ENCODE measurements around the gene PGS1.

DNA sequence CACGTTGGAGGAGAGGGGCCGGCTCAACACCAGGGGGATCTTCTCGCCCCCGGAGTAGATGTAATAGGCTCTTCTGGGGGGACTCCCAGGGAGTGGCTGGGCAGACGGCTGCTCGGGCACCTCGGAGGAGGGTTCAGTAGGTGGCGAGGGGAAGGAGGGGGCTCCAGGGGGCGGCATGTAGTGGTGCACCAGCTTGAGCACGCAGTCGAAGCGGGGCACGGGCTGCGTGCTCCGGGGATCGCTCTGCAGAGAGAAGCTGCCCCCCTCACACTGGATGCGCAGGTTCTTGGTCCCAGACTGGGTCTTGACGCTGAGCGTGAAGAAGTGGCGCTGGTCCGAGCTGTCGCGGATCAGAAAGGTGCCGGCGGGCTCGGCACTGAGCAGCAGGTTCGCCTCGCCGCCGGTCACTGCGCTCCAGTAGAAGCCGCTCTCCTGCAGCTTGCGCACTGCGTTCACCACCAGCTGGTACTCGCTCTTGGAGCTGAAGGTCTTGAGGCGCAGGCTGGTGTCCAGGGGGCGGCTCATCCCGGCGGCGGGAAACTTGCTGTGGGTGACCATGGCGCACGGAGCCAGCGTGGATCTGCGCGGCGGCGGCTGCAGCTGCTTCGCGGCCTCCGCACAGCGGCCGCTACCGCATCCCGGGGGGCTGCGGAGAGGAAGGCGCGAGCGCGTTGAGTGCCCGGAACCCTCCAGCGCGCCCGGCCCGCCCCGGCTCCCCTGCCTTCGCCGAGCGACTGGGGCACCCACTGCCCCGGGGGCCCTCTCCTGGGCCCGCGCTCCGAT lies 19.7 kb upstream of the PGS1 start:
- TF ChIP-seq CTCF (IDR thresholded peaks at IDR 0.05) (no peak), POLR2A (IDR thresholded peaks at IDR 0.05) (no peak)

All from uterus (tissue), 2 donors.